B cell (primary cell): Measurements from ENCODE around the gene MEGF8. TPM values are rescaled to one million over a fixed set of nuclear protein-coding genes. Genes with fewer than 3 reads are reported as not detected.
A peak's percentile ranks its signal among the peaks of the same experiment; 100 is the strongest.

ENCODE experiments used
- ATAC-seq: fragments of 200-7000 bp; cut with Tn5 transposase; one replicate; pipeline ENCODE4 v1.10.0; 2021; ENCODE audit warnings: low read depth, mild to moderate bottlenecking, moderate number of reproducible peaks, moderate library complexity
- CTCF ChIA-PET: fragments of 350-600 bp; sonication (Branson Sonifier 250); formaldehyde crosslinking; loops from one replicate; lab custom pipeline; 2021; ENCODE audit warnings: antibody characterized with exemption, inconsistent platforms; lab: Charles Lee
- POLR2A ChIA-PET: fragments of 350-600 bp; sonication (Branson Sonifier 250); formaldehyde crosslinking; loops from one replicate; lab custom pipeline; 2021; ENCODE audit warnings: antibody characterized with exemption; lab: Charles Lee
- DNase-seq: peaks from one replicate; pipeline ENCODE4 v3.0.0; 2013
- H2AFZ ChIP-seq: 2 replicates; pipeline ENCODE4 v1.6.1; 2012; ENCODE audit warnings: mild to moderate bottlenecking, low read depth, low read length; ENCODE audit not compliant: insufficient read depth, poor library complexity, severe bottlenecking
- H3K27ac ChIP-seq, 2 donors: 1 replicate in 1 of 2; 2 replicates in 1 of 2; pipeline ENCODE4 v1.5.1; 2012 to 2013; ENCODE audit warnings: low read length in 2 of 2, mild to moderate bottlenecking in 2 of 2, moderate library complexity in 1 of 2
- H3K27me3 ChIP-seq, 4 experiments: fragments of 200-600 bp in 1 of 4; sonication (generic) in 1 of 4; replicated peaks in 1 of 4; 1 replicate in 2 of 4; 2 replicates in 2 of 4; pipeline versions ENCODE4 v1.6.1 to v1.7.0; 2013 to 2016; ENCODE audit warnings: low read length in 3 of 4, mild to moderate bottlenecking in 2 of 4, mixed read lengths in 1 of 4, moderate library complexity in 1 of 4; ENCODE audit not compliant: insufficient read depth in 4 of 4, control insufficient read depth in 3 of 4; ENCODE audit errors: control extremely low read depth in 1 of 4
- H3K36me3 ChIP-seq, 2 experiments: replicated peaks in 1 of 2; 1 replicate in 1 of 2; 2 replicates in 1 of 2; pipeline versions ENCODE4 v1.6.1 to v1.7.1; 2013; ENCODE audit warnings: low read length in 1 of 2; ENCODE audit not compliant: insufficient read depth in 2 of 2, control insufficient read depth in 1 of 2; ENCODE audit errors: control extremely low read depth in 1 of 2, extremely low read depth in 1 of 2
- H3K4me1 ChIP-seq, 2 donors: fragments of 200-600 bp in 1 of 2; sonication (generic) in 1 of 2; 1 replicate in 1 of 2; 2 replicates in 1 of 2; pipeline versions ENCODE4 v1.5.1 to v1.6.1; 2013 to 2017; ENCODE audit warnings: low read length in 2 of 2; ENCODE audit not compliant: control insufficient read depth in 2 of 2, insufficient read depth in 2 of 2
- H3K4me2 ChIP-seq: replicated peaks from 2 replicates; pipeline ENCODE3; 2012; ENCODE audit warnings: mild to moderate bottlenecking, low read depth, low read length; ENCODE audit not compliant: poor library complexity, severe bottlenecking
- H3K4me3 ChIP-seq, 5 experiments: fragments of 200-600 bp in 1 of 5; sonication (generic) in 1 of 5; 1 replicate in 3 of 5; 2 replicates in 2 of 5; pipeline versions ENCODE4 v1.5.1 to v1.7.0; 2011 to 2016; ENCODE audit warnings: low read length in 4 of 5, mild to moderate bottlenecking in 4 of 5, low read depth in 2 of 5, control low read depth in 1 of 5, moderate library complexity in 1 of 5; ENCODE audit not compliant: insufficient read depth in 1 of 5; ENCODE audit errors: control extremely low read depth in 1 of 5, extremely low read depth in 1 of 5
- H3K79me2 ChIP-seq: fragments of 200-600 bp; sonication (generic); one replicate; pipeline ENCODE4 v1.6.0; 2016; ENCODE audit warnings: low read length; ENCODE audit not compliant: control insufficient read depth, insufficient read depth
- H3K9ac ChIP-seq: fragments of 200-600 bp; sonication (generic); 2 replicates; pipeline ENCODE4 v1.6.1; 2017; ENCODE audit warnings: mild to moderate bottlenecking, low read length, moderate library complexity
- H3K9me3 ChIP-seq, 3 donors: one replicate each; pipeline versions ENCODE4 v1.6.1 to v1.7.1; 2013; ENCODE audit warnings: low read length in 2 of 3; ENCODE audit not compliant: control insufficient read depth in 2 of 3, insufficient read depth in 1 of 3; ENCODE audit errors: control extremely low read depth in 1 of 3
- H4K20me1 ChIP-seq: 2 replicates; pipeline ENCODE4 v1.6.0; 2012; ENCODE audit warnings: mild to moderate bottlenecking, low read length; ENCODE audit not compliant: insufficient read depth, control insufficient read depth, poor library complexity, severe bottlenecking
- H3K27ac Mint-ChIP-seq: one replicate; pipeline ENCODE4 v1.8.0; 2021; ENCODE audit warnings: mixed read lengths
- H3K27me3 Mint-ChIP-seq: one replicate; pipeline ENCODE4 v1.8.0; 2021; ENCODE audit warnings: mixed read lengths
- H3K4me1 Mint-ChIP-seq: one replicate; pipeline ENCODE4 v1.8.0; 2021; ENCODE audit warnings: mixed read lengths
- H3K4me3 Mint-ChIP-seq: one replicate; pipeline ENCODE4 v1.8.0; 2021; ENCODE audit warnings: mixed read lengths
- H3K9me3 Mint-ChIP-seq: one replicate; pipeline ENCODE4 v1.8.0; 2022; ENCODE audit warnings: mixed read lengths; ENCODE audit not compliant: insufficient read depth
- EZH2 ChIP-seq: IDR thresholded peaks from 2 replicates; pipeline ENCODE4 v1.6.1; 2012; ENCODE audit warnings: borderline replicate concordance, low read depth, mild to moderate bottlenecking, moderate library complexity, low read length; ENCODE audit not compliant: insufficient read depth, poor library complexity, severe bottlenecking
- WGBS: methylation state at CpG from one replicate; pipeline ENCODE4 v1.1.5; 2013; ENCODE audit warnings: missing lambda C conversion rate; ENCODE audit not compliant: insufficient coverage; 5-methylcytosine and 5-hydroxymethylcytosine counted together
- intact Hi-C: fragments of 100-400 bp; cut with micrococcal nuclease; formaldehyde crosslinking; loops from one replicate; pipeline ENCODE4 v1.10.0; 2022
- polyA plus RNA-seq: library from polyadenylated mRNA; depleted of rRNA; stranded (reverse); fragments of >200 nt; gene quantifications from 2 replicates; pipeline ENCODE4 v1.2.3, GENCODE V29; 2012
- total RNA-seq, 2 donors: library from RNA; stranded (reverse); fragments of 120-200 nt in 1 of 2; gene quantifications; 1 replicate in 1 of 2; 2 replicates in 1 of 2; pipeline versions ENCODE4 v1.2.3 to v1.2.4, GENCODE V29; 2013 to 2022
- TF ChIP-seq, protein P1 (sequence below): fragments of 200-600 bp; IDR thresholded peaks from one replicate; pipeline ENCODE4 v1.8.0; 2022; ENCODE audit warnings: antibody characterized with exemption, mild to moderate bottlenecking

Gene MEGF8
- total and polyA plus RNA-seq, 2 donors (not counting 1 experiment from before 2014, with no cell fraction given) = 8.2 to 26.5 TPM

- H3K27ac Mint-ChIP-seq = peak overlapping the region; percentile 71
- peaks cover 11% of the 10 kb centered on the region for H3K4me1 Mint-ChIP-seq
- WGBS = 82% methylated on average over 5 of the region's 6 CpGs
- peaks cover 5% of the 10 kb centered on the region for H4K20me1 ChIP-seq
- H3K27ac ChIP-seq = no peak overlapping the region
- H3K79me2 ChIP-seq = no peaks in the 10 kb centered on the region
- TF ChIP-seq EZH2 = no peak
- TF ChIP-seq, protein P1, sequence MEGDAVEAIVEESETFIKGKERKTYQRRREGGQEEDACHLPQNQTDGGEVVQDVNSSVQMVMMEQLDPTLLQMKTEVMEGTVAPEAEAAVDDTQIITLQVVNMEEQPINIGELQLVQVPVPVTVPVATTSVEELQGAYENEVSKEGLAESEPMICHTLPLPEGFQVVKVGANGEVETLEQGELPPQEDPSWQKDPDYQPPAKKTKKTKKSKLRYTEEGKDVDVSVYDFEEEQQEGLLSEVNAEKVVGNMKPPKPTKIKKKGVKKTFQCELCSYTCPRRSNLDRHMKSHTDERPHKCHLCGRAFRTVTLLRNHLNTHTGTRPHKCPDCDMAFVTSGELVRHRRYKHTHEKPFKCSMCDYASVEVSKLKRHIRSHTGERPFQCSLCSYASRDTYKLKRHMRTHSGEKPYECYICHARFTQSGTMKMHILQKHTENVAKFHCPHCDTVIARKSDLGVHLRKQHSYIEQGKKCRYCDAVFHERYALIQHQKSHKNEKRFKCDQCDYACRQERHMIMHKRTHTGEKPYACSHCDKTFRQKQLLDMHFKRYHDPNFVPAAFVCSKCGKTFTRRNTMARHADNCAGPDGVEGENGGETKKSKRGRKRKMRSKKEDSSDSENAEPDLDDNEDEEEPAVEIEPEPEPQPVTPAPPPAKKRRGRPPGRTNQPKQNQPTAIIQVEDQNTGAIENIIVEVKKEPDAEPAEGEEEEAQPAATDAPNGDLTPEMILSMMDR = peak; percentile 91
- ATAC-seq = peak; percentile 98
- H3K4me1 ChIP-seq = peaks cover 3 to 10% of the 10 kb centered on the region in 2 donors
- H3K9me3 Mint-ChIP-seq = no peaks in the 10 kb centered on the region
- no peak overlapping the region for H2AFZ ChIP-seq
- H3K27me3 Mint-ChIP-seq = no peaks in the 10 kb centered on the region
- no peak overlapping the region for H3K4me3 ChIP-seq
- H3K27me3 ChIP-seq = no peaks in the 10 kb centered on the region
- peak; percentile 89 for DNase-seq
- H3K9ac ChIP-seq = no peak overlapping the region
- H3K9me3 ChIP-seq = no peaks in the 10 kb centered on the region
- H3K36me3 ChIP-seq = peaks cover 0 to 38% of the 10 kb centered on the region in 2 experiments
- POLR2A ChIA-PET = interaction anchor here (0.8 to 1.6 kb wide), 2 partner anchors 25 to 53 kb away, joined by 3 read pairs; partner anchors contain the start of gene GSK3A
- CTCF ChIA-PET = interaction anchor here (0.6 to 2.0 kb wide), 26 partner anchors 8 to 196 kb away, joined by 3 to 12 read pairs (median 4); partner anchors contain the start of genes GSK3A and POU2F2
- intact Hi-C loops = loop anchor here (1.0 to 5.0 kb wide), 5 partner anchors 10 to 188 kb away; partner anchors contain the start of gene GSK3A
- no peak overlapping the region for H3K4me3 Mint-ChIP-seq
- H3K4me2 ChIP-seq = no peak overlapping the region
Measured at GRCh38 chr19:42295831-42296525, 29.5 kb upstream of the MEGF8 start.

DNA sequence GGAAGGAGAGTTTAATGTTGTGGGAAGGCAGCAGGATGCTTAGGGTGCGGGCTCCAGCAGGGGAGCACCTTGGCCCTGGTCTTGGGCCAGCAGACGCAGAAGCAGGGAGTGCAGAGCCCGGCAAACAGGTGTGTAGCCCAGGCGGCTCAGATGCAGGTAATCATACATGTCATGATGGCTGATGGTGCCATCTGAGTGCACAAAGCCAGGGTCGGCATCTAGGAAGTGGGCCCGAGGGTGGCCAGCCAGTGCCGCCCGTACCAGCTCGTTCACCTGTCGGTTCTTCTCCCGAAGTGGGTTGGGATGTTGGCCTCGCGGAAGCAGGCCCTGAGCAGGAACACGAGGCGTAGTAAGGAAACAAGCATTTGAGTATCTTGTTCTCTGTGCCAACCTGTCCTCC, 28.4 kb upstream of the MEGF8 start:
- Mint-ChIP-seq H3K9me3 (no peaks in the 10 kb centered on the region), H3K4me1 (peaks cover 16% of the 10 kb centered on the region), H3K4me3 (no peak overlapping the region), H3K27ac (no peak overlapping the region), H3K27me3 (no peaks in the 10 kb centered on the region)
- CTCF ChIA-PET = interaction anchor here (0.8 to 2.0 kb wide), 13 partner anchors 9 to 197 kb away, joined by 3 to 12 read pairs (median 3); partner anchors contain the start of gene POU2F2
- no peaks in the 10 kb centered on the region for H4K20me1 ChIP-seq
- no peaks in the 10 kb centered on the region for H3K79me2 ChIP-seq
- WGBS = 96% methylated on average over 11 of the region's 15 CpGs
- no peak overlapping the region for H3K9ac ChIP-seq
- H3K27me3 ChIP-seq = no peaks in the 10 kb centered on the region
- intact Hi-C loops = loop anchor here (5.0 kb wide), 1 partner anchor 115 kb away; no protein-coding TSS in a partner anchor
- DNase-seq (no peak), ATAC-seq (no peak)
- no peak overlapping the region for H2AFZ ChIP-seq
- no peak overlapping the region for H3K4me3 ChIP-seq
- H3K27ac ChIP-seq = no peak overlapping the region
- H3K36me3 ChIP-seq = peaks cover 0 to 27% of the 10 kb centered on the region in 2 experiments
- H3K4me2 ChIP-seq = no peak overlapping the region
- no peaks in the 10 kb centered on the region for H3K9me3 ChIP-seq
- H3K4me1 ChIP-seq = peaks cover 9 to 17% of the 10 kb centered on the region in 2 donors
- TF ChIP-seq, protein P1 = no peak
- TF ChIP-seq EZH2 = no peak
- POLR2A ChIA-PET = interaction anchor here (0.6 to 0.8 kb wide), 3 partner anchors 26 to 196 kb away, joined by 3 to 8 read pairs (median 4); no protein-coding TSS in a partner anchor
